T1000 (cell line): ENCODE measurements around the gene CH25H.
A peak's percentile ranks its signal among the peaks of the same experiment; 100 is the strongest.
"Not testable (repeated sequence)": the region's sequence is repeated elsewhere in the genome, so short reads cannot be mapped to it uniquely, and the experiment has no call there.

ENCODE experiments used
- DNase-seq: peaks from one replicate; lab custom pipeline; 2025; ENCODE audit warnings: mixed read lengths; lab: John Stamatoyannopoulos, UW

CH25H gene

GRCh38 chr10:89197473-89197872, 9.6 kb downstream of the CH25H start:
- no peak for DNase-seq

GRCh38 chr10:89191301-89191700, 15.8 kb downstream of the CH25H start:
- DNase-seq, result not testable (repeated sequence)

- no peak for DNase-seq
Measured at GRCh38 chr10:89189211-89189734, 17.8 kb downstream of the CH25H start.

GRCh38 chr10:89185658-89186057, 21.5 kb downstream of the CH25H start:
- DNase-seq, result no peak

- no peak for DNase-seq
Measured at GRCh38 chr10:89184638-89185037, 22.5 kb downstream of the CH25H start.

- DNase-seq, result no peak
Measured at GRCh38 chr10:89183571-89183970, 23.5 kb downstream of the CH25H start.

- DNase-seq, result no peak
Measured at GRCh38 chr10:89182894-89183293, 24.2 kb downstream of the CH25H start.

GRCh38 chr10:89175816-89176215, 31.3 kb downstream of the CH25H start:
- no peak for DNase-seq

- no peak for DNase-seq
Measured at GRCh38 chr10:89173075-89173474, 34.0 kb downstream of the CH25H start.

GRCh38 chr10:89171996-89172395, 35.1 kb downstream of the CH25H start:
- peak; percentile 7 for DNase-seq

- no peak for DNase-seq
Measured at GRCh38 chr10:89171263-89171872, 35.7 kb downstream of the CH25H start.

GRCh38 chr10:89168354-89168900, 38.7 kb downstream of the CH25H start:
- DNase-seq, result not testable (repeated sequence)

GRCh38 chr10:89167915-89168314, 39.2 kb downstream of the CH25H start:
- DNase-seq, result no peak

- DNase-seq, result no peak
Measured at GRCh38 chr10:89165923-89166322, 41.2 kb downstream of the CH25H start.

GRCh38 chr10:89164920-89165319, 42.2 kb downstream of the CH25H start:
- DNase-seq, result no peak

- DNase-seq, result no peak
Measured at GRCh38 chr10:89164080-89164479, 43.0 kb downstream of the CH25H start.

GRCh38 chr10:89163265-89163995, 43.7 kb downstream of the CH25H start:
- no peak for DNase-seq

GRCh38 chr10:89162596-89162995, 44.5 kb downstream of the CH25H start:
- DNase-seq, result no peak

- DNase-seq, result no peak
Measured at GRCh38 chr10:89160339-89160738, 46.8 kb downstream of the CH25H start.

GRCh38 chr10:89159761-89160160, 47.4 kb downstream of the CH25H start:
- no peak for DNase-seq

- no peak for DNase-seq
Measured at GRCh38 chr10:89159316-89159715, 47.8 kb downstream of the CH25H start.

- DNase-seq, result no peak
Measured at GRCh38 chr10:89158446-89158845, 48.7 kb downstream of the CH25H start.

- no peak for DNase-seq
Measured at GRCh38 chr10:89156161-89156835, 50.8 kb downstream of the CH25H start.
